Testis (tissue), 3 donors: ENCODE data around the gene CEP43. TPM values are rescaled to one million over a fixed set of nuclear protein-coding genes. Genes with fewer than 3 reads are reported as not detected.

ENCODE experiments used
- DNase-seq: peaks from one replicate; pipeline ENCODE4 v3.0.0-alpha.2; 2019
- H3K27ac ChIP-seq, 2 donors: fragments of 200-600 bp; sonication (generic); one replicate each; pipeline ENCODE4 v1.5.1; 2019
- H3K27me3 ChIP-seq: fragments of 200-600 bp; sonication (generic); one replicate; pipeline ENCODE4 v1.5.1; 2019
- H3K36me3 ChIP-seq: fragments of 200-600 bp; sonication (generic); one replicate; pipeline ENCODE4 v1.5.1; 2017; ENCODE audit warnings: low read depth; ENCODE audit errors: missing control alignments
- H3K4me1 ChIP-seq: fragments of 200-600 bp; sonication (generic); one replicate; pipeline ENCODE4 v1.5.1; 2019
- H3K4me3 ChIP-seq, 2 donors: fragments of 200-600 bp; sonication (generic); one replicate each; pipeline ENCODE4 v1.5.1; 2017 to 2019
- H3K9me3 ChIP-seq: fragments of 200-600 bp; sonication (generic); one replicate; pipeline ENCODE4 v1.5.1; 2017
- CTCF ChIP-seq, 3 experiments: fragments of 450-650 bp in 2 of 3; fragments of 200-600 bp in 1 of 3; sonication (generic) in 1 of 3; IDR thresholded peaks; one replicate each; pipeline ENCODE4 v1.5.1; 2016 to 2019; ENCODE audit warnings: antibody characterized with exemption in 3 of 3, mild to moderate bottlenecking in 2 of 3, moderate library complexity in 1 of 3
- POLR2A ChIP-seq: fragments of 450-650 bp; IDR thresholded peaks from one replicate; pipeline ENCODE4 v1.6.1; 2017; ENCODE audit warnings: antibody characterized with exemption, mild to moderate bottlenecking, moderate library complexity
- WGBS, 2 donors: methylation state at CpG; one replicate each; pipeline ENCODE4 v1.1.5; 2018; 5-methylcytosine and 5-hydroxymethylcytosine counted together
- intact Hi-C: fragments of 100-400 bp; cut with DNase I; formaldehyde crosslinking; loops from one replicate; pipeline ENCODE4 v1.15.1; 2023; ENCODE audit warnings: low total_unique reads
- polyA plus RNA-seq: library from polyadenylated mRNA; stranded (reverse); fragments of 350-450 nt; fragmentation: Illumina TruSeq; extraction: RNeasy Lipid Tissue Mini Kit (QIAGEN cat#74804); gene quantifications from one replicate; pipeline ENCODE4 v1.2.3, GENCODE V29; 2014; ENCODE audit warnings: low read depth, low replicate concordance; ENCODE audit not compliant: insufficient read depth
- total RNA-seq, 2 donors: library from RNA; depleted of rRNA; stranded (reverse); fragments of >200 nt; gene quantifications; one replicate each; pipeline ENCODE4 v1.2.3, GENCODE V29; 2016

Gene CEP43
- total and polyA plus RNA-seq, 3 donors from 2014 or later = 67.0 to 129 (median 105) TPM

GRCh38 chr6:166971271-166971670, 27.9 kb upstream of the CEP43 start:
- Histone ChIP-seq H3K27ac (no peak overlapping the region), H3K9me3 (no peaks in the 10 kb centered on the region), H3K27me3 (no peaks in the 10 kb centered on the region), H3K4me1 (no peaks in the 10 kb centered on the region), H3K36me3 (no peaks in the 10 kb centered on the region), H3K4me3 (no peak overlapping the region)
- WGBS, 2 donors = 77 to 93% methylated on average over 3 to 8 of the region's 8 CpGs
- TF ChIP-seq POLR2A (no peak), CTCF (IDR thresholded peaks at IDR 0.05) (no peak)
- intact Hi-C loops = no loop called here
- no peak for DNase-seq

GRCh38 chr6:166972101-166972500, 27.1 kb upstream of the CEP43 start:
- Histone ChIP-seq H3K27me3 (no peaks in the 10 kb centered on the region), H3K4me1 (no peaks in the 10 kb centered on the region), H3K36me3 (no peaks in the 10 kb centered on the region), H3K4me3 (no peak overlapping the region), H3K9me3 (no peaks in the 10 kb centered on the region), H3K27ac (no peak overlapping the region)
- WGBS, 2 donors = 81 to 92% methylated on average over 2 of the region's 2 CpGs
- DNase-seq = no peak
- intact Hi-C loops = no loop called here
- TF ChIP-seq CTCF (IDR thresholded peaks at IDR 0.05) (no peak), POLR2A (no peak)

- Histone ChIP-seq H3K9me3 (no peaks in the 10 kb centered on the region), H3K4me1 (no peaks in the 10 kb centered on the region), H3K27me3 (no peaks in the 10 kb centered on the region), H3K27ac (no peak overlapping the region), H3K36me3 (no peaks in the 10 kb centered on the region), H3K4me3 (no peak overlapping the region)
- intact Hi-C loops = no loop called here
- DNase-seq = no peak
- no peak for TF ChIP-seq POLR2A
- no peak for TF ChIP-seq CTCF (IDR thresholded peaks at IDR 0.05)
- WGBS, 2 donors = 86% methylated on average over 2 of the region's 2 CpGs; no CpG with 5 or more reads in 1 of the 2 donors
These were observed 22.6 kb upstream of the CEP43 start for GRCh38 chr6:166976636-166977035.

DNA sequence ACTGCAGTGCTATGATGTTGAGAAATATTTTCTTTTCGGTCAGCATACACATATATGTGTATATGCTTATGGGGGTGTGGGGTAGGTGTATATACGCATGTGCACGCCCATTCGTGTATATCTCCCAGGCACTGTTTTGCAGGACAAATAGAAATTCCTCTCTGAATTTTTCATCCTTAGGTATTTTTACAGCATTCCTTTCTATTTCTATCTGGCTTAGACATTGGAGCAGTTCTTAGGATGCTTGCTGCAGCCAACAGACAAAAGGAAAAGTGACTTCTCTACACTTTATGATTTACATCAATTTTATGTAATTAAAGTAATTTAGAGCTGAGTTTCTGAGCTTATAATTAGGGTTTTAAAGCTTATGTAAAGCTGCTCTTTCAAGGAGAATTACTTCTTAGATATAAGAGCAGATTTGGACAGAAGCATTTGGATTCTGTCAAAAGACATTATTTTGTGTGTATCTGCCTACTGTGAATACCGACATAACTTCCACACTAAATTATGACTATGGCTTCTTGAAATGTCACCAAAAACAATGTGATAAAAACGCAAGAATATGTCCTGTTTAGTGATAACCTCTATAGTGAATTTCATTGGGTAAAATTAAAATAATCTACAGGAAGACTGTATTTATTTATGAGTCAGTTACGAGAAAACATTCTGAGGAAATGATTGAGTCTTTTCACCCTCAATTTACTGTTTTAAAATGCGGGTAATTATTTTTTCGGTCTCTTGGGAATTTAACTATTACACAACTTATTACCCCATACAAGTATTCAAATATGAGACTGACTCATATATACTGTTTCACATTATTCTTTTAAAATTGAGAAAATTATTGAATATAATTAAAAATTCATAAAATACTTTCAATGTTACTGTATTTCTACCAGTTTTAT, 21.3 kb upstream of the CEP43 start:
- Histone ChIP-seq H3K4me1 (no peaks in the 10 kb centered on the region), H3K9me3 (no peaks in the 10 kb centered on the region), H3K27me3 (no peaks in the 10 kb centered on the region), H3K4me3 (no peak overlapping the region), H3K36me3 (no peaks in the 10 kb centered on the region), H3K27ac (no peak overlapping the region)
- DNase-seq = no peak
- intact Hi-C loops = no loop called here
- 77 to 78% methylated on average over 9 of the region's 9 CpGs for WGBS, 2 donors
- TF ChIP-seq CTCF (IDR thresholded peaks at IDR 0.05) = no peak

DNA sequence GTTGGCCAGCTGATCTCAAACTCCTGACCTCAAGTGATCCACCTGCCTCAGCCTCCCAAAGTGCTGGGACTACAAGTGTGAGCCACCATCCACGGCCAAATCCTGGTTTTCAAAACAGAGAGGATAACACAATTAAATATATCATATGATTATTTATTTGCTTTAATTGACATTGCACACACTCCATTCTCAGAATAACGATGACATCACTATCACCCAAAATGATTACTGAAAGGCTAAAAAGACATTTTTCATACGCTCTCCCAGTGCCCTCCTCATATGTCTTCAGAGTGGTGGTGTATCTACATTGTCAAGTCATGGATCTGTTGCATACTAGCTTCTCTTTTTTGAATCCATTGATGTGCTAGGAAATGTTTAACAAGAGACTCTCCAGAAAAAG, 18.5 kb upstream of the CEP43 start:
- intact Hi-C loops = no loop called here
- Histone ChIP-seq H3K9me3 (no peaks in the 10 kb centered on the region), H3K4me1 (no peaks in the 10 kb centered on the region), H3K4me3 (no peak overlapping the region), H3K36me3 (no peaks in the 10 kb centered on the region), H3K27me3 (no peaks in the 10 kb centered on the region), H3K27ac (no peak overlapping the region)
- TF ChIP-seq POLR2A (no peak), CTCF (IDR thresholded peaks at IDR 0.05) (no peak)
- 91 to 98% methylated on average over 3 of the region's 3 CpGs for WGBS, 2 donors
- DNase-seq = no peak
